Endothelial cell of umbilical vein (primary cell): ENCODE data around the gene EXOC3. TPM values are rescaled to one million over a fixed set of nuclear protein-coding genes. Genes with fewer than 3 reads are reported as not detected.

ENCODE experiments used
- BruUV-seq: library from RNA; stranded (reverse); fragments of 400-500 nt; replicated peaks from 2 replicates; lab custom pipeline; 2021; lab: Mats Ljungman, UMichigan
- CTCF ChIA-PET: fragments of 300-600, 350-600 bp; sonication (Branson Sonifier 250); formaldehyde crosslinking; loops from one replicate; lab custom pipeline; 2021; ENCODE audit warnings: antibody characterized with exemption, inconsistent platforms; lab: Charles Lee
- POLR2A ChIA-PET: fragments of 300-600, 350-600 bp; sonication (Branson Sonifier 250); formaldehyde crosslinking; loops from one replicate; lab custom pipeline; 2021; ENCODE audit warnings: antibody characterized with exemption, inconsistent platforms; lab: Charles Lee
- DNase-seq: peaks from one replicate; pipeline ENCODE4 v3.0.0-alpha.2; 2011; ENCODE audit warnings: low read depth, low spot score
- FAIRE-seq: peaks from 2 replicates; lab custom pipeline; 2011; peaks lifted over from hg19 to GRCh38; lab: Jason Lieb, UNC
- H2AFZ ChIP-seq: 2 replicates; pipeline ENCODE4 v1.6.0; 2012; ENCODE audit warnings: low read depth, low read length, control low read depth, inconsistent platforms
- H3K27ac ChIP-seq: 2 replicates; pipeline ENCODE4 v1.5.1; 2011; ENCODE audit warnings: low read depth, mild to moderate bottlenecking, control low read depth, low read length, moderate library complexity; ENCODE audit not compliant: insufficient read depth
- H3K27me3 ChIP-seq, 2 experiments: 2 replicates each; pipeline versions ENCODE4 v1.6.0 to v1.6.1; 2011; ENCODE audit warnings: low read length in 2 of 2, mixed read lengths in 1 of 2; ENCODE audit not compliant: control insufficient read depth in 2 of 2, insufficient read depth in 2 of 2
- H3K36me3 ChIP-seq, 2 experiments: 2 replicates in 1 of 2; 3 replicates in 1 of 2; pipeline ENCODE4 v1.5.1; 2011; ENCODE audit warnings: low read length in 2 of 2, mild to moderate bottlenecking in 1 of 2, moderate library complexity in 1 of 2; ENCODE audit not compliant: control insufficient read depth in 2 of 2, insufficient read depth in 2 of 2; ENCODE audit errors: extremely low read depth in 1 of 2
- H3K4me1 ChIP-seq: 3 replicates; pipeline ENCODE4 v1.5.1; 2011; ENCODE audit warnings: mild to moderate bottlenecking, low read length; ENCODE audit not compliant: control insufficient read depth, insufficient read depth; ENCODE audit errors: extremely low read depth
- H3K4me2 ChIP-seq: 2 replicates; pipeline ENCODE4 v1.6.1; 2011; ENCODE audit warnings: low read length, control low read depth, mixed read lengths; ENCODE audit not compliant: insufficient read depth
- H3K4me3 ChIP-seq, 3 experiments: fragments of 200-600 bp in 1 of 3; sonication (generic), shearing (Covaris generic) in 1 of 3; replicated peaks in 1 of 3; 2 replicates each; pipeline ENCODE4 v1.5.1; 2011 to 2016; ENCODE audit warnings: control low read depth in 3 of 3, low read length in 3 of 3, mild to moderate bottlenecking in 2 of 3, inconsistent platforms in 1 of 3, low read depth in 1 of 3, moderate library complexity in 1 of 3; ENCODE audit not compliant: insufficient read depth in 1 of 3
- H3K79me2 ChIP-seq: 2 replicates; pipeline ENCODE4 v1.6.0; 2012; ENCODE audit warnings: low read length, inconsistent platforms; ENCODE audit not compliant: control insufficient read depth, insufficient read depth
- H3K9ac ChIP-seq: replicated peaks from 2 replicates; pipeline ENCODE3; 2011; ENCODE audit warnings: low read length, control low read depth; ENCODE audit not compliant: insufficient read depth; ENCODE audit errors: extremely low read depth
- H3K9me1 ChIP-seq: replicated peaks from 3 replicates; pipeline ENCODE4 v1.6.0; 2011; ENCODE audit warnings: mild to moderate bottlenecking, low read length; ENCODE audit not compliant: control insufficient read depth, insufficient read depth; ENCODE audit errors: extremely low read depth
- H3K9me3 ChIP-seq: replicated peaks from 2 replicates; pipeline ENCODE4 v1.5.1; 2012; ENCODE audit warnings: low read length, inconsistent platforms; ENCODE audit not compliant: control insufficient read depth, insufficient read depth
- H4K20me1 ChIP-seq: replicated peaks from 2 replicates; pipeline ENCODE3; 2011; ENCODE audit warnings: mild to moderate bottlenecking, low read length; ENCODE audit not compliant: control insufficient read depth, insufficient read depth; ENCODE audit errors: extremely low read depth
- CTCF ChIP-seq, 2 donors: IDR thresholded peaks; 1 replicate in 1 of 2; 2 replicates in 1 of 2; pipeline ENCODE4 v1.5.1; 2011; ENCODE audit warnings: low read length in 2 of 2, mild to moderate bottlenecking in 2 of 2, moderate library complexity in 2 of 2, control low read depth in 1 of 2, inconsistent platforms in 1 of 2, low read depth in 1 of 2; ENCODE audit not compliant: insufficient read depth in 1 of 2; ENCODE audit errors: extremely low read depth in 1 of 2
- FOS ChIP-seq: IDR thresholded peaks from 2 replicates; pipeline ENCODE4 v1.6.1; 2011; ENCODE audit warnings: mild to moderate bottlenecking, low read length, moderate library complexity, borderline replicate concordance; ENCODE audit not compliant: insufficient read depth
- GATA2 ChIP-seq: IDR thresholded peaks from 2 replicates; pipeline ENCODE4 v1.7.0; 2011; ENCODE audit warnings: low read depth, mild to moderate bottlenecking, moderate library complexity, mixed read lengths, low read length; ENCODE audit not compliant: insufficient read length, insufficient read depth
- MYC ChIP-seq: IDR thresholded peaks from one replicate; pipeline ENCODE4 v1.6.1; 2011; ENCODE audit warnings: mild to moderate bottlenecking, low read depth, low read length
- dilution Hi-C: fragments of 300-500 bp; cut with MboI; formaldehyde crosslinking; loops from one replicate; pipeline ENCODE4 v1.15.0; 2019; ENCODE audit warnings: low sequenced_read_pairs; ENCODE audit not compliant: extremely low pct_ligation_motif_present
- intact Hi-C: fragments of 100-400 bp; cut with micrococcal nuclease; formaldehyde crosslinking; loops from one replicate; pipeline ENCODE4 v1.10.0; 2022
- polyA plus RNA-seq, 4 experiments: library from polyadenylated mRNA; depleted of rRNA in 3 of 4; stranded (reverse) in 3 of 4; unstranded in 1 of 4; fragments of >200 nt; gene quantifications; 2 replicates each; pipeline versions ENCODE4 v1.2.1 to v1.2.3, GENCODE V29; 2011 to 2012; ENCODE audit warnings: missing spikeins in 1 of 4
- total RNA-seq: library from RNA; stranded (reverse); gene quantifications from 2 replicates; pipeline ENCODE4 v1.2.3, GENCODE V29; 2021
- TF ChIP-seq, protein P1 (sequence below): IDR thresholded peaks from 2 replicates; pipeline ENCODE4 v1.6.1; 2011; ENCODE audit not compliant: insufficient read depth, insufficient read length

EXOC3 gene
- total and polyA plus RNA-seq, 2 donors (not counting 3 experiments of a cell fraction or from before 2014, with no cell fraction given): 26.4 to 52.9 TPM

DNA sequence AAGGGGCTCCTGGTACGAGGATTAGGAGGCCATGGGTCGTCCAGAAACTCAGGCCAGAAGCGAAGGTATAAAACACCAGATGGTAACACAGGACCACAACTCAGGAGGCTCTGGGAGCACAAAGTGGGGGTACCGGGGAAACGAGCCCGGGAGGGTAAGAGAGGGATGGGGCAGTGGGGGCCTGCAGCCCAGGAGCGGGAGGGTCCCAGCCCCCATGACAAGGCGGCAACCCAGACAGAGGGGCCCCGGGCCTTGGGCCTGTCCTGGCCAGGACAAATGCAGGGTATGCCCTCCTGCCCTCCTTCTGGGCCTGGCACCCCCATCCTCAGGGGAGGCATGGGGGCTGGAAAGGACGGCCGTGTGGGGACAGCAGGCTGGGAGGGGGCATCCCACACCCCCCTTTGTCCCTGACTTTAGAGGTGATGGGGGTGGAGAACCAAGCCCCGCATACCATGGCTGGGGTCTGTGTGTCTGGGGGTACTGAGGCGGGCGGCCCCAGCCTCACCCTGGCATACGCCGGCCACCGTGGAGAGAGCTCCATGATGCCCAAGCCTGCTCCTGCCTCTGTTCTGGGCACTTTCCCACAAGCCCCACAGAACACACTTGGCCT lies 47.0 kb upstream of the EXOC3 start:
- no peak for FAIRE-seq
- ChIA-PET POLR2A (no interaction called here), CTCF (interaction anchor here (1.0 to 1.8 kb wide), 3 partner anchors 13 to 79 kb away, joined by 4 to 5 read pairs (median 4); no protein-coding TSS in a partner anchor)
- Histone ChIP-seq H3K9me3 (no peaks in the 10 kb centered on the region), H3K79me2 (no peaks in the 10 kb centered on the region), H3K36me3 (no peaks in the 10 kb centered on the region), H2AFZ (no peak overlapping the region), H3K4me3 (no peak overlapping the region), H3K27ac (peak overlapping the region; percentile 64), H3K27me3 (no peaks in the 10 kb centered on the region), H3K4me1 (peaks cover 30% of the 10 kb centered on the region), H4K20me1 (no peaks in the 10 kb centered on the region), H3K9me1 (no peaks in the 10 kb centered on the region), H3K9ac (no peak overlapping the region), H3K4me2 (no peak overlapping the region)
- DNase-seq: no peak
- dilution Hi-C loops (no loop called here), intact Hi-C loops (loop anchor here (2.0 kb wide), 1 partner anchor 23 kb away; no protein-coding TSS in a partner anchor)
- BruUV-seq: no TSS peak
- TF ChIP-seq MYC: no peak
- TF ChIP-seq GATA2: no peak
- no peak for TF ChIP-seq FOS
- TF ChIP-seq, protein P1, sequence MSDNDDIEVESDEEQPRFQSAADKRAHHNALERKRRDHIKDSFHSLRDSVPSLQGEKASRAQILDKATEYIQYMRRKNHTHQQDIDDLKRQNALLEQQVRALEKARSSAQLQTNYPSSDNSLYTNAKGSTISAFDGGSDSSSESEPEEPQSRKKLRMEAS: no peak
- TF ChIP-seq CTCF (IDR thresholded peaks at IDR 0.05; ENCODE audit: extremely low read depth in 1 of 2, insufficient read depth in 1 of 2, low read depth in 1 of 2, low read length in 2 of 2): no peak
